Endothelial cell (in vitro differentiated cells): ENCODE data around the gene LARGE1. TPM values are rescaled to one million over a fixed set of nuclear protein-coding genes. Genes with fewer than 3 reads are reported as not detected.

Experiments used
- DNase-seq: peaks from one replicate; pipeline ENCODE4 v3.0.0; 2021; ENCODE audit warnings: low spot score
- H3K27ac Mint-ChIP-seq: one replicate; pipeline ENCODE4 v1.8.0; 2021; ENCODE audit warnings: mixed read lengths, inconsistent platforms; ENCODE audit not compliant: unreplicated experiment
- H3K27me3 Mint-ChIP-seq: one replicate; pipeline ENCODE4 v1.8.0; 2021; ENCODE audit warnings: mild to moderate bottlenecking, moderate library complexity, mixed read lengths, inconsistent platforms; ENCODE audit not compliant: unreplicated experiment
- H3K36me3 Mint-ChIP-seq: one replicate; pipeline ENCODE4 v1.8.0; 2021; ENCODE audit warnings: mild to moderate bottlenecking, low read depth, mixed read lengths, inconsistent platforms; ENCODE audit not compliant: unreplicated experiment
- H3K4me1 Mint-ChIP-seq: one replicate; pipeline ENCODE4 v1.8.0; 2021; ENCODE audit warnings: mild to moderate bottlenecking, mixed read lengths, inconsistent platforms; ENCODE audit not compliant: unreplicated experiment
- H3K4me3 Mint-ChIP-seq: one replicate; pipeline ENCODE4 v1.8.0; 2021; ENCODE audit warnings: mild to moderate bottlenecking, mixed read lengths, inconsistent platforms; ENCODE audit not compliant: unreplicated experiment
- H3K9me3 Mint-ChIP-seq: one replicate; pipeline ENCODE4 v1.8.0; 2021; ENCODE audit warnings: mixed read lengths, inconsistent platforms; ENCODE audit not compliant: unreplicated experiment
- CTCF ChIP-seq: fragments of 200-600 bp; sonication (generic); IDR thresholded peaks from one replicate; pipeline ENCODE4 v1.5.0; 2021; ENCODE audit warnings: antibody characterized with exemption; ENCODE audit not compliant: unreplicated experiment
- total RNA-seq: library from RNA; stranded (reverse); fragmentation: NEBNext Ultra II Directional; extraction: Animal tissue kit (Norgen Biotek cat#: 25700); gene quantifications from one replicate; pipeline ENCODE4 v1.2.1, GENCODE V29; 2021; ENCODE audit not compliant: unreplicated experiment

Gene LARGE1
- total RNA-seq, 1 donor from 2014 or later: 25.4 TPM

- no peak for DNase-seq
- H3K4me3 Mint-ChIP-seq: no peak overlapping the region
- H3K27ac Mint-ChIP-seq: no peak overlapping the region
- peaks cover 3% of the 10 kb centered on the region for H3K27me3 Mint-ChIP-seq
- no peaks in the 10 kb centered on the region for H3K36me3 Mint-ChIP-seq
- no peak for TF ChIP-seq CTCF
- H3K9me3 Mint-ChIP-seq: no peaks in the 10 kb centered on the region
- H3K4me1 Mint-ChIP-seq: no peaks in the 10 kb centered on the region
Measured at GRCh38 chr22:33538277-33538885, 381.9 kb downstream of the LARGE1 start.

- Mint-ChIP-seq H3K36me3 (no peaks in the 10 kb centered on the region), H3K9me3 (no peaks in the 10 kb centered on the region), H3K4me1 (no peaks in the 10 kb centered on the region), H3K27me3 (no peaks in the 10 kb centered on the region), H3K4me3 (no peak overlapping the region), H3K27ac (no peak overlapping the region)
- no peak for TF ChIP-seq CTCF
- DNase-seq: no peak
Measured at GRCh38 chr22:33537059-33537458, 383.2 kb downstream of the LARGE1 start.

- Mint-ChIP-seq H3K4me1 (no peaks in the 10 kb centered on the region), H3K27ac (no peak overlapping the region), H3K4me3 (no peak overlapping the region), H3K27me3 (no peaks in the 10 kb centered on the region), H3K36me3 (no peaks in the 10 kb centered on the region), H3K9me3 (no peaks in the 10 kb centered on the region)
- no peak for DNase-seq
- no peak for TF ChIP-seq CTCF
Measured at GRCh38 chr22:33535937-33536875, 384.1 kb downstream of the LARGE1 start.

GRCh38 chr22:33529424-33530113, 390.7 kb downstream of the LARGE1 start:
- H3K27me3 Mint-ChIP-seq: no peaks in the 10 kb centered on the region
- no peak overlapping the region for H3K4me3 Mint-ChIP-seq
- no peak for DNase-seq
- no peaks in the 10 kb centered on the region for H3K9me3 Mint-ChIP-seq
- H3K27ac Mint-ChIP-seq: no peak overlapping the region
- H3K36me3 Mint-ChIP-seq: no peaks in the 10 kb centered on the region
- H3K4me1 Mint-ChIP-seq: peaks cover 4% of the 10 kb centered on the region
- no peak for TF ChIP-seq CTCF
